MM.1S (cell line): ENCODE data around the gene TUBGCP3.

Experiments used
- DNase-seq: peaks from one replicate; pipeline ENCODE4 v3.0.0-alpha.2; 2015
- H2AFZ ChIP-seq: fragments of 300-600 bp; sonication (generic); 2 replicates; pipeline ENCODE4 v1.6.0; 2016; ENCODE audit warnings: antibody characterized with exemption, low read length
- H3F3A ChIP-seq: fragments of 300-600 bp; sonication (generic); 2 replicates; pipeline ENCODE4 v1.6.1; 2016; ENCODE audit warnings: mild to moderate bottlenecking, antibody characterized with exemption, low read length, moderate library complexity, mixed read lengths; ENCODE audit not compliant: insufficient read depth
- H3K27ac ChIP-seq: fragments of 300-600 bp; sonication (generic); 2 replicates; pipeline ENCODE4 v1.5.1; 2016; ENCODE audit warnings: mild to moderate bottlenecking, low read length
- H3K27me3 ChIP-seq: fragments of 300-600 bp; sonication (generic); replicated peaks from 2 replicates; pipeline ENCODE4 v1.6.0; 2016; ENCODE audit warnings: low read length; ENCODE audit not compliant: insufficient read depth
- H3K36me3 ChIP-seq: fragments of 300-600 bp; sonication (generic); replicated peaks from 2 replicates; pipeline ENCODE4 v1.6.1; 2016; ENCODE audit warnings: mild to moderate bottlenecking, low read length, mixed read lengths; ENCODE audit not compliant: insufficient read depth
- H3K4me1 ChIP-seq: fragments of 300-600 bp; sonication (generic); 2 replicates; pipeline ENCODE4 v1.6.1; 2016; ENCODE audit warnings: low read length, mixed read lengths
- H3K4me2 ChIP-seq: fragments of 300-600 bp; sonication (generic); 2 replicates; pipeline ENCODE4 v1.6.0; 2016; ENCODE audit warnings: low read depth, low read length
- H3K4me3 ChIP-seq: fragments of 300-600 bp; sonication (generic); 2 replicates; pipeline ENCODE4 v1.5.1; 2016; ENCODE audit warnings: low read length, mixed read lengths
- H3K79me2 ChIP-seq: fragments of 300-600 bp; sonication (generic); 2 replicates; pipeline ENCODE4 v1.6.1; 2016; ENCODE audit warnings: mixed run types, low read length, mixed read lengths
- H3K9ac ChIP-seq: fragments of 300-600 bp; sonication (generic); 2 replicates; pipeline ENCODE4 v1.6.1; 2016; ENCODE audit warnings: low read length, mixed read lengths
- H3K9me2 ChIP-seq: fragments of 300-600 bp; sonication (generic); replicated peaks from 2 replicates; pipeline ENCODE4 v1.6.1; 2016; ENCODE audit warnings: mild to moderate bottlenecking, low read length, mixed read lengths; ENCODE audit not compliant: insufficient read depth
- H3K9me3 ChIP-seq: fragments of 300-600 bp; sonication (generic); replicated peaks from 2 replicates; pipeline ENCODE4 v1.6.1; 2016; ENCODE audit warnings: mild to moderate bottlenecking, low read length, mixed read lengths; ENCODE audit not compliant: insufficient read depth
- H4K20me1 ChIP-seq: fragments of 300-600 bp; sonication (generic); 2 replicates; pipeline ENCODE4 v1.6.1; 2016; ENCODE audit warnings: mild to moderate bottlenecking, low read length, moderate library complexity, mixed read lengths; ENCODE audit not compliant: insufficient read depth
- CTCF ChIP-seq: fragments of 300-600 bp; sonication (generic); IDR thresholded peaks from 2 replicates; pipeline ENCODE4 v1.5.1; 2016; ENCODE audit warnings: antibody characterized with exemption, low read length, mixed read lengths
- EZH2 ChIP-seq: fragments of 300-600 bp; sonication (generic); optimal IDR thresholded peaks from 2 replicates; pipeline ENCODE3; 2017; ENCODE audit warnings: low read depth, mild to moderate bottlenecking, antibody characterized with exemption, low read length, mixed read lengths
- EZH2phosphoT487 ChIP-seq: fragments of 300-600 bp; sonication (generic); IDR thresholded peaks from 2 replicates; pipeline ENCODE4 v1.6.1; 2018; ENCODE audit warnings: antibody characterized with exemption, low read length

Gene TUBGCP3

GRCh38 chr13:112587764-112588489 is at the start of gene TUBGCP3:
Gene TUBGCP3, minus strand, starts transcription at chr13:112588153. Its CDS starts 173 bp downstream, at chr13:112587980.
- peak within 1 kb of the TSS; percentile 97 for H2AFZ ChIP-seq
- peak within 1 kb of the TSS; percentile 91 for H3K27ac ChIP-seq
- peaks cover 28% of the 10 kb centered on the region for H3F3A ChIP-seq
- H3K4me2 ChIP-seq, result peak within 1 kb of the TSS; percentile 85
- H3K4me1 ChIP-seq, result peaks cover 24% of the 10 kb centered on the region
- H3K79me2 ChIP-seq, result peaks cover 57% of the 10 kb centered on the region
- peak within 1 kb of the TSS; percentile 92 for H3K4me3 ChIP-seq
- DNase-seq, result peak; percentile 87
- H3K27me3 ChIP-seq, result no peaks in the 10 kb centered on the region
- H4K20me1 ChIP-seq, result peaks cover 13% of the 10 kb centered on the region
- TF ChIP-seq EZH2 (no peak), CTCF (no peak), EZH2phosphoT487 (no peak)
- no peaks in the 10 kb centered on the region for H3K9me2 ChIP-seq
- H3K9me3 ChIP-seq, result no peaks in the 10 kb centered on the region
- H3K9ac ChIP-seq, result peak within 1 kb of the TSS; percentile 99
- no peaks in the 10 kb centered on the region for H3K36me3 ChIP-seq

DNA sequence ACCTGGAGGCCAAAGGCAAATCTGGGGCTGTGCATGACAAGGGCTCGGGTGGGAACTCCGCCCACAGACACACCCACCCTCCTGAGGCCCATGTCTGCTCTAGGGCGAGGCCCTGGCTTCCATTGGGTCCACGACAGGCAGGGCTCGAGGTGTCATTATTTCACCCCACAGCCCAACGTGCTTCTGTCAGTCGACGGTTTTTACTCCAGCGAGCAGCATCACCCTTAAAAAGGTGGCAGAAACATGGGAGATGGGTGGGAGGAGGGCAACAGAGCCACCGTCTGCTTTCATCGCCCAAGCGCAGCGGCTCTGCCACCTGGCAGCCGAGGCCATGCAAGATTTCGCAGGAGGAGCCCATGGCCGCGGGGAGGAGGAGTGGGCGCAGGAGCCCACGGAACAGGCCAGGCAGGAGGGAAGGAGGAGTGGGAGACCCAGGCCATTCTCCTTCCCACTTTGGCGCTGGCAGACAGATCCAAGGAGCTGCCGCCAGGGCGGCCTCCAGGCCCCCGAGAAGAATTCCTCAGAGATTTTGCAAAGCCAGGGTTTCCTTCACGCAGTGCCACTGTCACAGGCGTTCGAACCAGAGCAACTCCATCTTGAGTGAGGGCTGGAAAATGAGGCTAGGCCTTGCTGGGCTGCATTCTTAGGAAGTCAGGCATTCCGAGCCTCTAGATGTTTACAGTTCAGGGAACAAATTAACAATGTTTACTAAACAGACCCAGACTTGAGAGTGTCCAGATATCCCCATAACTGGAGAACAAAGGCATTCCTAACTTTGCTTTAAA is 49.3 kb upstream of the TUBGCP3 start:
- H3F3A ChIP-seq, result no peaks in the 10 kb centered on the region
- H3K4me2 ChIP-seq, result no peak overlapping the region
- H3K9me3 ChIP-seq, result no peaks in the 10 kb centered on the region
- no peak overlapping the region for H3K9ac ChIP-seq
- no peaks in the 10 kb centered on the region for H3K36me3 ChIP-seq
- no peak overlapping the region for H3K27ac ChIP-seq
- H3K79me2 ChIP-seq, result no peaks in the 10 kb centered on the region
- peaks cover 37% of the 10 kb centered on the region for H3K27me3 ChIP-seq
- no peak for DNase-seq
- H3K4me3 ChIP-seq, result no peak overlapping the region
- TF ChIP-seq EZH2phosphoT487, result no peak
- no peak for TF ChIP-seq CTCF
- no peak for TF ChIP-seq EZH2
- no peaks in the 10 kb centered on the region for H3K9me2 ChIP-seq
- no peaks in the 10 kb centered on the region for H4K20me1 ChIP-seq
- H2AFZ ChIP-seq, result no peak overlapping the region
- no peaks in the 10 kb centered on the region for H3K4me1 ChIP-seq

DNA sequence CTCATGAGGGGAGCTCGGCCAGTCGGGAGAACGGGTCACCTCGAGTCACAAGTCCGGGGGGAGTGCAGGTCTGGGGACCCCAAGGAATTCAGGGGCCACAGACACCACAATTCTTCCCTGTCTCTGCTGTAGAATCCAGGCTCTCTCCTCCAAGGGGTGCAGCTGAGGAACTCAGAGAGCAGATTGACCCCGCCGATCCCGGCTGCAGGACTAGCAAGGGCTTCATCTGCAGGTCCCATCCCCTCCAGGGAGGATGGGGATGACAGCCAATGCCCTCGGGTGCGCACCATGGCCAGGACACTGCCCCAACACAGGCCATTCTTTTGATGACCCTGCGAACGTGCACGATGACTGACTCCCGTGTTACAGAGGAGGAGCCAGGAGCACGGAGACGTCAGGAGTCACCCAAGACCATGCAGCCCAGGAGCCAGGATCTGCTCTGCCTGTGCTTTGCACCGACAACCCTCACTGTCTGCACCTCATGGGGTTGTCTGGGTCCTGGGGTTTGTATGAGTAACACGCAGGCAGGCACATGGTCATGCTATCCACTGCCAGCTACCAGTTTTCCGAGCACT is 48.5 kb upstream of the TUBGCP3 start:
- Histone ChIP-seq H3K9me2 (no peaks in the 10 kb centered on the region), H3K4me3 (no peak overlapping the region), H3K9ac (no peak overlapping the region), H3K9me3 (no peaks in the 10 kb centered on the region), H3K4me2 (no peak overlapping the region), H4K20me1 (no peaks in the 10 kb centered on the region), H3F3A (no peaks in the 10 kb centered on the region), H3K36me3 (no peaks in the 10 kb centered on the region), H3K27me3 (peaks cover 37% of the 10 kb centered on the region), H2AFZ (no peak overlapping the region), H3K27ac (no peak overlapping the region), H3K79me2 (no peaks in the 10 kb centered on the region), H3K4me1 (no peaks in the 10 kb centered on the region)
- TF ChIP-seq CTCF (no peak), EZH2 (no peak), EZH2phosphoT487 (no peak)
- DNase-seq, result no peak
